Measurements from ENCODE around the gene SCAPER. TPM values are rescaled to one million over a fixed set of nuclear protein-coding genes. Genes with fewer than 3 reads are reported as not detected.

Gene SCAPER
- total RNA-seq, 1 experiment from 2014 or later = 14.7 TPM

DNA sequence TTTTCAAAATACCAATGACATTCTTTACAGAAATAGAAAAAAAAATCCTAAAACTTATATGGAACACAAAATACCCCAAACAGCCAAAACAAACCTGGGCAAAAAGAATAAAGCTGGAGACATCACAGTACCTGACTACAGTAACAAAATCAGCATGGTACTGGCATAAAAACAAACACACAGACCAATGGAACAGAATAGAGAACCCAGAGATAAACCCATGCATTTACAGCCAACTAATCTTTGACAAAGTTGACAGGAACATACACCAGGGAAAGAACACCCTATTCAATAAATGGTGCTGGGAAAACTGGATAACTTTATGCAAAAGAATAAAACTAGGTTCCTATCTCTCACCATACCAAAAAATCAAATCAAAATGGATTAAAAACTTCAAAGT is 36.4 kb downstream of the SCAPER start:
- DNase-seq (ENCODE audit: low read depth, low spot score) = no peak
- no peaks in the 10 kb centered on the region for H3K9me3 ChIP-seq (ENCODE audit: control insufficient read depth in 1 of 2, insufficient read depth in 1 of 2, low read depth in 1 of 2, low read length in 2 of 2)
- no TSS peak for BruUV-seq (replicated peaks)
- H3K27ac ChIP-seq (ENCODE audit: low read depth, low read length) = no peak overlapping the region
- H2AFZ ChIP-seq (ENCODE audit: low read depth, low read length, poor library complexity, severe bottlenecking) = no peak overlapping the region
- H3K36me3 ChIP-seq (ENCODE audit: control insufficient read depth in 1 of 2, insufficient read depth in 2 of 2, low read length in 2 of 2) = no peaks in the 10 kb centered on the region
- no peaks in the 10 kb centered on the region for H3K27me3 ChIP-seq (ENCODE audit: insufficient read depth, low read length)
- no peak overlapping the region for H3K9ac ChIP-seq (ENCODE audit: low read length)
- TF ChIP-seq YY1 (IDR thresholded peaks at IDR 0.05; ENCODE audit: extremely low read depth, insufficient replicate concordance, low read depth, low read length) (no peak), RAD21 (IDR thresholded peaks at IDR 0.05; ENCODE audit: low read depth) (no peak), EZH2 (IDR thresholded peaks at IDR 0.05) (no peak), SP1 (IDR thresholded peaks at IDR 0.05; ENCODE audit: low read depth) (no peak), EZH2phosphoT487 (IDR thresholded peaks at IDR 0.05; ENCODE audit: borderline replicate concordance) (no peak), ZFX (IDR thresholded peaks at IDR 0.05) (no peak), JUND (IDR thresholded peaks at IDR 0.05) (no peak), ELF1 (IDR thresholded peaks at IDR 0.05; ENCODE audit: borderline replicate concordance, low read depth) (no peak), SIN3A (IDR thresholded peaks at IDR 0.05; ENCODE audit: low read depth) (no peak)
- ChIA-PET RAD21 (ENCODE audit: low non-redundant PET in 1 of 2, low total read pairs in 2 of 2, uncharacterized antibody in 2 of 2, unreplicated experiment in 2 of 2) (no interaction called here), POLR2A (no interaction called here), CTCF (interaction anchor here (1.5 kb wide), 1 partner anchor 532 kb away, joined by 4 read pairs; the partner anchor contains the start of gene ISL2)
- H3K4me2 ChIP-seq (ENCODE audit: low read length) = no peak overlapping the region
- no peak for ATAC-seq
- H3K4me1 ChIP-seq (ENCODE audit: control insufficient read depth in 1 of 2, insufficient read depth in 2 of 2, low read length in 2 of 2) = no peaks in the 10 kb centered on the region
- H3K9me2 ChIP-seq (ENCODE audit: insufficient read depth) = no peaks in the 10 kb centered on the region
- peaks cover 4% of the 10 kb centered on the region; the same call in 1 of the 2 replicates for H4K20me1 ChIP-seq (ENCODE audit: insufficient read depth)
- no peaks in the 10 kb centered on the region for H3K79me2 ChIP-seq (ENCODE audit: insufficient read depth, low read length)
- H3K4me3 ChIP-seq (replicated peaks in 1 of 2; ENCODE audit: low read depth in 1 of 2, low read length in 2 of 2) = no peak overlapping the region
- intact Hi-C loops (cut with micrococcal nuclease) = no loop called here

DNA sequence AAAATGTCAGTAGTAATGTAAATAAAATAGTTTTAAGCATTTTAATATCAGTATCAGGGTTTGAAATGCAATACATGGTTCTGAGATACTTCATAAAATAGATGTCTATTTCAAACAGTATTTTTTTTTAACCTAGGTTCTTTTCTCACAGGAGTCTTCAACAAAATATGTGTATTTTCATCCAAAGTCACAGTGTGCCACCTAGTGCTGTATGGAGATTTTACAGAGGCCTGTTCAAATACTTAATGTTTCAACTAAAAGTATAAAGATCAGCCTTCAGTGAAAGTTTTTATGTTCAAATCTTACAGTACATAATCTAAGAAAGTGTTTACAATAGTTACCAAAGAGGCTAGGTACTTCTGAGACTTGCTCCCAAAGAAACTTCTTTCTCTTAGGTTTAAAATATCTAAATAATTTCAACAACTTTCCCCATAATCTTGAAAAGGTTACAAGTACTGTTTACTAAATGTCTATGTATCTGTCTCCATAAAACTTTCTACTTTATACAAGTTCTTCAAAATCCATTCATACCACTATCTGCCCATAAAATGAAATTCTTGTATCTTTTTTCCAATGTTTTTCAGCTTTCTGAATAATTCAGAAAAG is 38.3 kb downstream of the SCAPER start:
- intact Hi-C loops (cut with micrococcal nuclease) = loop anchor here (1.0 to 2.0 kb wide), 3 partner anchors 632 to 718 kb away; no protein-coding TSS in a partner anchor
- RAD21 ChIA-PET (ENCODE audit: low non-redundant PET in 1 of 2, low total read pairs in 2 of 2, uncharacterized antibody in 2 of 2, unreplicated experiment in 2 of 2) = no interaction called here
- no TSS peak for BruUV-seq (replicated peaks)
- POLR2A ChIA-PET = no interaction called here
- Histone ChIP-seq H3K9me2 (ENCODE audit: insufficient read depth) (no peaks in the 10 kb centered on the region), H3K4me2 (ENCODE audit: low read length) (no peak overlapping the region), H3K9ac (ENCODE audit: low read length) (no peak overlapping the region), H3K36me3 (ENCODE audit: control insufficient read depth in 1 of 2, insufficient read depth in 2 of 2, low read length in 2 of 2) (no peaks in the 10 kb centered on the region), H4K20me1 (ENCODE audit: insufficient read depth) (no peaks in the 10 kb centered on the region), H3K9me3 (ENCODE audit: control insufficient read depth in 1 of 2, insufficient read depth in 1 of 2, low read depth in 1 of 2, low read length in 2 of 2) (no peaks in the 10 kb centered on the region), H3K4me1 (ENCODE audit: control insufficient read depth in 1 of 2, insufficient read depth in 2 of 2, low read length in 2 of 2) (no peaks in the 10 kb centered on the region), H3K4me3 (replicated peaks in 1 of 2; ENCODE audit: low read depth in 1 of 2, low read length in 2 of 2) (no peak overlapping the region), H2AFZ (ENCODE audit: low read depth, low read length, poor library complexity, severe bottlenecking) (no peak overlapping the region), H3K27ac (ENCODE audit: low read depth, low read length) (no peak overlapping the region), H3K79me2 (ENCODE audit: insufficient read depth, low read length) (no peaks in the 10 kb centered on the region), H3K27me3 (ENCODE audit: insufficient read depth, low read length) (no peaks in the 10 kb centered on the region)
- CTCF ChIA-PET = interaction anchor here (0.7 to 1.9 kb wide), 4 partner anchors 676 to 683 kb away, joined by 3 to 12 read pairs (median 4); no protein-coding TSS in a partner anchor
- peak; percentile 60 for ATAC-seq
- DNase-seq (ENCODE audit: low read depth, low spot score) = peak; percentile 16
- TF ChIP-seq YY1 (IDR thresholded peaks at IDR 0.05; ENCODE audit: extremely low read depth, insufficient replicate concordance, low read depth, low read length) (no peak), ZNF274 (IDR thresholded peaks at IDR 0.05; ENCODE audit: low read depth, low read length) (no peak), POLR2AphosphoS5 (IDR thresholded peaks at IDR 0.05; ENCODE audit: low read depth, low read length) (no peak), CBX3 (IDR thresholded peaks at IDR 0.05; ENCODE audit: low read depth) (no peak), SRF (IDR thresholded peaks at IDR 0.05; ENCODE audit: low read depth) (no peak), EGR1 (IDR thresholded peaks at IDR 0.05; ENCODE audit: low read depth) (no peak), CEBPB (IDR thresholded peaks at IDR 0.05; ENCODE audit: low read depth) (no peak), SP1 (IDR thresholded peaks at IDR 0.05; ENCODE audit: low read depth) (no peak), FOSL1 (IDR thresholded peaks at IDR 0.05; ENCODE audit: low read depth) (no peak), ELF1 (IDR thresholded peaks at IDR 0.05; ENCODE audit: borderline replicate concordance, low read depth) (no peak), ZFX (IDR thresholded peaks at IDR 0.05) (no peak)
- TF ChIP-seq, protein P1, sequence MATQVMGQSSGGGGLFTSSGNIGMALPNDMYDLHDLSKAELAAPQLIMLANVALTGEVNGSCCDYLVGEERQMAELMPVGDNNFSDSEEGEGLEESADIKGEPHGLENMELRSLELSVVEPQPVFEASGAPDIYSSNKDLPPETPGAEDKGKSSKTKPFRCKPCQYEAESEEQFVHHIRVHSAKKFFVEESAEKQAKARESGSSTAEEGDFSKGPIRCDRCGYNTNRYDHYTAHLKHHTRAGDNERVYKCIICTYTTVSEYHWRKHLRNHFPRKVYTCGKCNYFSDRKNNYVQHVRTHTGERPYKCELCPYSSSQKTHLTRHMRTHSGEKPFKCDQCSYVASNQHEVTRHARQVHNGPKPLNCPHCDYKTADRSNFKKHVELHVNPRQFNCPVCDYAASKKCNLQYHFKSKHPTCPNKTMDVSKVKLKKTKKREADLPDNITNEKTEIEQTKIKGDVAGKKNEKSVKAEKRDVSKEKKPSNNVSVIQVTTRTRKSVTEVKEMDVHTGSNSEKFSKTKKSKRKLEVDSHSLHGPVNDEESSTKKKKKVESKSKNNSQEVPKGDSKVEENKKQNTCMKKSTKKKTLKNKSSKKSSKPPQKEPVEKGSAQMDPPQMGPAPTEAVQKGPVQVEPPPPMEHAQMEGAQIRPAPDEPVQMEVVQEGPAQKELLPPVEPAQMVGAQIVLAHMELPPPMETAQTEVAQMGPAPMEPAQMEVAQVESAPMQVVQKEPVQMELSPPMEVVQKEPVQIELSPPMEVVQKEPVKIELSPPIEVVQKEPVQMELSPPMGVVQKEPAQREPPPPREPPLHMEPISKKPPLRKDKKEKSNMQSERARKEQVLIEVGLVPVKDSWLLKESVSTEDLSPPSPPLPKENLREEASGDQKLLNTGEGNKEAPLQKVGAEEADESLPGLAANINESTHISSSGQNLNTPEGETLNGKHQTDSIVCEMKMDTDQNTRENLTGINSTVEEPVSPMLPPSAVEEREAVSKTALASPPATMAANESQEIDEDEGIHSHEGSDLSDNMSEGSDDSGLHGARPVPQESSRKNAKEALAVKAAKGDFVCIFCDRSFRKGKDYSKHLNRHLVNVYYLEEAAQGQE (IDR thresholded peaks at IDR 0.05; ENCODE audit: low read depth) = no peak

Data from HCT116 (cell line).